Measurements from ENCODE around the gene DOK5.

The DOK5 gene

DNA sequence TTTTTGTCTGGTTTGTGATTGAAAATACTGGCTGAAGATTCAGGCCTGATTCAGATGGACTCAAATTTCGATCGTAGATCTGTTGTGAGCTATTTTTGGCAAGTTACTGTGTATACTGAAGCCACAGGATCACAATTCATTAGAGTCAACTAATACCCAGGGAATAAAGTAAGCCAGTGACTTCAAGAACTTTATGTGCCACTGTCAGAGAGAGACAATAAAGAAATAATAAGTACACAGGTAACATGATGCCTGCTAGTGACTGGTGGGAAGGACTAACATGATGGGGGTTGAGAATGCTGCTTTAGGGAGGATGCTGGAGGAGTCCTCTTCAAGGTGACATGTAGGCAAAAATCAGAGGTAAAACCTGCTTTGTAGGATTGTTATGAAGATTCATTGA lies 215.9 kb downstream of the DOK5 start:
- Mint-ChIP-seq H3K4me1 (no peaks in the 10 kb centered on the region), H3K9me3 (peaks cover 5% of the 10 kb centered on the region), H3K27me3 (peaks cover 8% of the 10 kb centered on the region), H3K36me3 (ENCODE audit: insufficient read depth) (no peaks in the 10 kb centered on the region), H3K4me3 (no peak overlapping the region), H3K27ac (ENCODE audit: low read depth) (no peak overlapping the region)
- no peak for ATAC-seq (replicated peaks; ENCODE audit: extremely low read depth, poor library complexity, severe bottlenecking)
- no peak for DNase-seq (ENCODE audit: low spot score in 2 of 2)

- no peak for DNase-seq (ENCODE audit: low spot score in 2 of 2)
- Mint-ChIP-seq H3K27me3 (peaks cover 8% of the 10 kb centered on the region), H3K4me3 (no peak overlapping the region), H3K36me3 (ENCODE audit: insufficient read depth) (no peaks in the 10 kb centered on the region), H3K9me3 (peaks cover 5% of the 10 kb centered on the region), H3K27ac (ENCODE audit: low read depth) (no peak overlapping the region), H3K4me1 (no peaks in the 10 kb centered on the region)
- ATAC-seq (replicated peaks; ENCODE audit: extremely low read depth, poor library complexity, severe bottlenecking): no peak
These were observed 216.9 kb downstream of the DOK5 start for GRCh38 chr20:54692168-54692887.

DNA sequence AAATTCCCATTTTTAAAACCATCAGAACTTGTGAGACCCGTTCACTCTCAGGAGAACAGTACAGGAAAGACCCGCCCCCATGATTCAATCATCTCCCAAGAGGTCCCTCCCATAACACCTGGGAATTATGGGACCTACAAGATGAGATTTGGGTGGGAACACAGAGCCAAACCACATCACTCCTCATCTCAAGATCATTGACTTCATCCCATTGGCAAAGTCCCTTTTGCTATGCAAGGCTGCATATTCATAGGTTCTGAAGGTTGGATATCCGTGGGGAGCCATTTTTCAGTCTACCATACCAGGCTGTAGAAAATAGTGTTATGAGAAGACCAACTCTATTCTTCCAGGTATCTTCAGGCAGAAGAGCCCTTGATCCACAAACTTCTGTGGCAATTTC lies 219.1 kb downstream of the DOK5 start:
- peaks cover 8% of the 10 kb centered on the region for H3K27me3 Mint-ChIP-seq

GRCh38 chr20:54698373-54698772 lies 223.0 kb downstream of the DOK5 start:
- Mint-ChIP-seq H3K27me3 (peaks cover 8% of the 10 kb centered on the region), H3K36me3 (ENCODE audit: insufficient read depth) (no peaks in the 10 kb centered on the region), H3K4me3 (no peak overlapping the region), H3K4me1 (no peaks in the 10 kb centered on the region), H3K27ac (ENCODE audit: low read depth) (no peak overlapping the region), H3K9me3 (peaks cover 5% of the 10 kb centered on the region)
- ATAC-seq (replicated peaks; ENCODE audit: extremely low read depth, poor library complexity, severe bottlenecking): no peak
- DNase-seq (ENCODE audit: low spot score in 2 of 2): no peak

More for the DNA sequence above, 219.1 kb downstream of the DOK5 start:
- Mint-ChIP-seq H3K4me1 (no peaks in the 10 kb centered on the region), H3K9me3 (peaks cover 5% of the 10 kb centered on the region), H3K27ac (ENCODE audit: low read depth) (no peak overlapping the region), H3K36me3 (ENCODE audit: insufficient read depth) (no peaks in the 10 kb centered on the region), H3K4me3 (no peak overlapping the region)
- ATAC-seq (replicated peaks; ENCODE audit: extremely low read depth, poor library complexity, severe bottlenecking) (no peak), DNase-seq (ENCODE audit: low spot score in 2 of 2) (no peak)
